ENCODE results near the gene UPF3A.

- no peak for TF ChIP-seq FOXA1 (IDR thresholded peaks at IDR 0.05)
- TF ChIP-seq ELF4 (IDR thresholded peaks at IDR 0.05): no peak
- TF ChIP-seq FOXM1 (IDR thresholded peaks at IDR 0.05; ENCODE audit: borderline replicate concordance): no peak
- no peak for TF ChIP-seq NFRKB (IDR thresholded peaks at IDR 0.05)
- TF ChIP-seq ARNT (IDR thresholded peaks at IDR 0.05): no peak
- TF ChIP-seq SP1 (IDR thresholded peaks at IDR 0.05): no peak
- no peak for TF ChIP-seq ZNF384 (IDR thresholded peaks at IDR 0.05)
- no peak for TF ChIP-seq BHLHE40 (IDR thresholded peaks at IDR 0.05; ENCODE audit: borderline replicate concordance)
Observed at GRCh38 chr13:114303700-114304327, 22.4 kb downstream of the UPF3A start.
